Stimulated activated CD8-positive, alpha-beta memory T cell treated with anti-CD3 and anti-CD28 coated beads, Interleukin-15, amount 100 ng/mL, for 24 hours (primary cell): ENCODE data around the gene CCDC24.
A peak's percentile ranks its signal among the peaks of the same experiment; 100 is the strongest.

Source experiments
- DNase-seq: peaks from one replicate; pipeline ENCODE4 v3.0.0-alpha.2; 2020; ENCODE audit warnings: low read depth

CCDC24 gene

DNA sequence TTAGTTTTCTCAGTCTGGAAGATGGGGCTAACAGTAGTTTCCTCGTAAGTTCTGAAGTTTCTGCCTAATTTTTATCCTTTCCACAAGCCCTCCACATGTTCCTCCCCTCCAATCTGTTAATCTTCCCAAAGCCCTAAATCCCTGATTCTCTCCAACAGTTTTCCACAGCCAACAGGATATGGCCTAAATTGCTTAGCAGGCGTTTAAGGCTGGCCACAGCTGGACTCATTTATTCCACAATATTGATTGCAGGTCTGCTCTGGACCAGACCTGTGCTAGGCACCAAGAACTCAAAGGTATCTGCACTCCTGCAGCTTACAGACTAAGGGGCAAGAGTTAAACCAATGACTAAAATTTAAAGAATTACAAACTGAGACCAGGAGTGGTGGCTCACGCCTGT is 35.9 kb downstream of the CCDC24 start:
- no peak for DNase-seq

DNA sequence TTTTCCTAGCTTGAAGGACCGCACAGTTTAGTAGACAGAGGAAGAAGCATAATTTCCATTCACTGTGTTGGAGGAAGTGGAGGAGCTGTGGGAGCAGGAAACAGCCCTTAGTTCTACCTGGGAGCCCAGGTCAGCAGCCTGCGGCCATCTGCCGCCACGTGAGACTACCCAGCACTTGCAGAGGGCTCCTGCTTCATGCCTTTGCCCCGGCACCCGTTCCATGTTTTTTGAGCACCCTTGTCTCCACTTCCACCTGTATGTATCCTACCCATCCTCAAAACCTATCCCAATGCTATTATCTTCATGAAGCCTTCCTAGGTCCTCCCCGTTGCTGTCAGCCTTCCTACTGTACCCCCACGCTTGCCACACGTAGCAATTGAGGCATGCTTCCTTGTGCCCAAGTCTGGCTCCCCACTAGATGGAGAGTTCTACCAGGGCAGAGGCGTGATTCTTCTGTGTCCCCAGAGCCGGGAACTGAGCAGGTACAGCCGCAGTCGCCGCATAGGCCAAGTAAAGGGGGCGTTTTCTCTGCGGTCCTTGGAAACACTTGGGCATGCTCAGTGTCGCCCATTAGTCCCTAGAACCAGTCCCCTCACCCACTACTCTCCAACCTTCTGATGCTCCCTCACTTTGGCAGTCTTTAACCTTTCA is 38.0 kb downstream of the CCDC24 start:
- DNase-seq = no peak

DNA sequence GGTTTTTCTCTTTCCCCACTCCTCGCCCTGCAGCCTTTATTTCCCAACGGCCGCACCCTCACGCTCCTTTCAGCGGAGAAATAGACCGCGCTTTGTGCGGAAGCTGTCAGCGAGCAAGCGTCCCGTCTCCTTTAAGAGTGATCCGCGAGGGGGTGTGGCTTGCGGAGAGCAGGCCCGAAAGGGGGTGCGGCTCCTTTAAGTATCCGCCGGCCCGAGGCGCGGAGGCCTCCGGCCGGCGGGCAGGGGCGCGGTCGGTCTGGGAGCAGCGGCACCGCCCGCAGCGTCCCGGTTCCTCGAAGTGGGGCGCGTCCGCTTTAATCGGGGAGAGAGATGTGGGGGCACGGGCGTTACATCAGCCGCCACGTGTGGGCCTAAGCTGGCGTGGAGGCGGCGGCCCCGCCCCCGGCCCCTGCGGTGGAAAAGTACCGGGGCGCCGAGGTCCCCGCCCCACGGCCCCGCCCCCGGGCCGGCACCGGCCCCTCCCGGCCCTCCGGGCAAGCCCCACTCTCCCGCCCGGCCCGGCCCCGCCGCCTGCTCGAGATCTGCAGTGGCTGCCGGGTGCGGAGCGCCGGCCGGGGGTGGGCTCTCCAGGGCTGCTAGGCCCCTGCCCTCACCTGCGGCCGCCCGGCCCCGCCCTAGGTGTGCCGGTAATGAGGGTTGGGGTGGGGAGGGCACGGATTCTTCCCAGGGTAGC is 38.7 kb downstream of the CCDC24 start:
- DNase-seq = peak; percentile 66

DNA sequence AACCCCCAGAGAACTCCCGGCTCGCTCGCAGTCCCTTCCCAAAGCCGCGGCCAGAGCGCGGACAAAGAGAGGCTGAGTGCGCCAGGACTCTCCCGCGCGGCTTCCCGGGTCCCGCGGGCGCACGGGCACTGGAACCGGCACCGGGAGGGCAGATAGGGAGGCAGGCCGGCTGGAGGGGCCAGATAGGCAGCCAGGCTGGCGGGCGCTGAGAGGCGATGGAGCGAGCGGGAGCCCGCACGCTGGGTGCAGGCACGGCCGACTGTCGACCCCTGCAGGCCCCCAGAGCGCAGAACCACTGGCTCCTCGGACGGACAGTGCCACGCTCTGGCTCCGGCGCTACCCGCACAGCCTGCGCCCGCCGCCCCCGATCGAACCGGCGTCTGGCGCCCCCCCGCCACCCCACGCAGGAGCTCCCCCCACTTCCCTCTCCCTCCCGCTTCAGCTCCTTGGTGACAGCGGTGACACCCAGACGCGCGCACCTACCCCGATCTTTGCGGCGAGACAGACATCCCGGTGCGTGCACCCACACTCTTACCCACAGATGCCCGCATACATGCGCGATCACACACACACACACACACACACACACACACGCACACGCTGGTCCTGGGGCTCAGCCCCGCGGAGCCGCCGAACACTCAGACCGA is 39.3 kb downstream of the CCDC24 start:
- DNase-seq = no peak

DNA sequence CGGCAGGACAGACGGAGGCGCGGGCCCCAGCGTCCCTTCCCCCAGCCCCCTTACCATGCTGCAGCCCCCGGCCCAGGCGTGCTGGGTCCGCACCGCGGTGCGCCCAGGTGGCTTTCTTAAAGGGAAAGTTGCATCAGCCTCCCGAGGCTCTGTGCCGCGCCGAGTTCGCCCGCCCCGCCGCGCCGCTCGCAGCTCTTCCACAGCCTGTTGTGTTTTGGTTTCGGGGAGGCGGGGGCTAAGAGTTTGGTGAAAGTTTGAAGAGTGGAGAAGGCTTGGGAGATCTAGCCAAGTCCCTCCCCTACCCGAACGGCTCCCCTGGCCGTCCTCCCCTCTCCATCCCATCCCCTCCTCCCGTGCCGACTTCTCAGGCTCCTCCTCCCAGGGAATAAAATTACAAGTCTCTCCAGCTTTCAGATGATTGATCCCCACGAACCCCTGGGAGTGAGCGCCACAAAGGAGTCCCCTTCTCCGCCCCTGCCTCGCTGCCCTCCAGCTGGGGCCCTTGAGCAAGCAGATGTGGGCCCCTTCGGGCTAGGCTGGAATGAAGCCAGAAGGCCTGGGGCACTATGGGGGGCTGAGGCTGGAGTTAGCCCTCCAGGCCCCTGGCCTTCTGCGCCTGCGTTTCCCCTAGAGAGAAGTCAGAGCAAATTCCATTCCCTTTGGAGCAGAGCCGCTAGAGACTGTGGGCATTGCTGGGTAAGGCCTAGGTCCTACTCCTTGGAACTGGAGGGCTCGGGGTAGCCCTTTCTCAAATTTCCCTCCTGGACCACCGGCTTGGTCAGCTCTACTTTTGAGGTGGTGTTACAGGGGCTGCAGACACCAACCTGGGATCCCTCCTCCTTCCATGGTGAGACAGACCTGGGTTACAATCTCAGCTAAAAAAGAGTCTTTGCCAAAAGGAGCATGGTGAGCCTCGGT is 40.1 kb downstream of the CCDC24 start, which contains the start of gene SLC6A9:
Gene SLC6A9, minus strand, starts transcription at position 211 of the 918 bp plus-strand sequence. CDS start 7,185 bp downstream, outside the sequence.
- peak; percentile 6 for DNase-seq

DNA sequence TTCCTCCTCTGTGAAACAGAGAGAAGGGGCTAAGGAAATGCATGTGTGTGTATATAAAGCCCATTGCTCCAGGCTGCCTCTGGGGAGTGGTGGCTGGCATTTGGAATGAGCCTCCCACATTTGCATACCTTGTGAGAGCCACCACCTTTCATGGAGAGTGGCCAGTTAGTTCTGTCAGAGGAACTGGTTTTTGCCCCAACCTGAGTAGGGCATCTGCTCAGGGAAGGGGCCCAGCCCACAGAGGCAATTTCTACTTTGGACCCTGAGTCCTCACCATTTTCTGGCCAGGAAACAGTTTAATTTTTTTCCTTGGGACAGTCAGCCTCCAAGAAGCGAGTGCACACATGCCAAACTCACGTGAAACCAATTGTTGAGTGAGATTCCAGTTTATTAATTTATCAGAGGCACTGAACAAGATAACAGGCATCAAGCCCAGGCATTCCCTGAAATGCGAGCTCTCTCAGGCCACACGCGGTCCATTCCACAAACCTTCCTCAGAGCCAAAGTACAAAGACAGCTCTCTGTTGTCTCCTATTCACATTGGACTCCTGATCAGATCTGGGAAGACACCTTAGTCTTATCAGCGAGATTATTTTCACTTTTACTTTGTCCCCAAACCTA is 40.9 kb downstream of the CCDC24 start:
- no peak for DNase-seq

DNA sequence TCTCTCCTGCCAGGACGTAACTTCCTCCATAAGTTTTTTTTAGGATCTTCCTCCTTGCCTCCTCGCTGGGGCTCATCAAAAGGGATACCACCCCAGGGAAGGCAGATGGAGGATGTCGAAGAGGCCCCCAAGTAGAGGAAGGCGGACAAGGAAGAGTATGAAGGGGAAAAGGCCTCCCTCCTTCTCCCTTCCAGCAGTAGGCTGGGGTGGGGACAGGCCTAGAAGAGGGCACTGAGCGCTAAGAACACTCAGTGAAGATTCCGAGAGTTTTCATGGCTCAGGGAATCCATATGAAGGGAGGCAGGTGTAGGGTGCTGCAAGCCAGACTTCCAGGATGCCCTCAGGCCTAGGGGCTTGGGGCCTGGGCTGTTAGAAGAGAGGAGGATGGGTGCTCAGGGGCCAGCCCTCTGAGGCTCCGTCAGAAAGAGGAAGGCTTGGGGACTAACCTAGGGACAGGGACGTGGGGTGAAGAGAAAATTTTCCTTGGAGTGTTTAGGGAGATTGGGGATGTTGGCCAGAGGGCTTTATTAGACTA is 41.7 kb downstream of the CCDC24 start:
- no peak for DNase-seq

DNA sequence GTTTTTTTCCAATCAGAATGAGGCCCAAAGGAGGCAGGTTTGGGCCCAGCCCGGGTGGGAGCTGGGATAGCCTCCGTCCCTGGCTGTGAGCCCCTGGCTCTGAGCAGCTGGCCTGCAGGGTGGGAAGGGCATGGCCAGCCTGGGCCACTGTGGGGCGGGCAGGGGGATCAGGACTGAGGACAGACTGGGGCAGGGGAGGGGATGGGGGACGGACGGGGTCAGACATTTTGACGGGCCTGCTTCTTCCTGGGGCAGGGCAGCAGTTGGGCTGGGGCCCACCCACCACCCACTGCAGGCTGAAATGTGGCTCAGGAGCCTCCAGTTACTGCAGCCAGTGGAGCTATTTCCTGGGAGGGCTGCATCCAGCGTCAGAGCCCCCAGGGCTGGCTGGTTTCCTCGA is 42.4 kb downstream of the CCDC24 start:
- DNase-seq = no peak

DNA sequence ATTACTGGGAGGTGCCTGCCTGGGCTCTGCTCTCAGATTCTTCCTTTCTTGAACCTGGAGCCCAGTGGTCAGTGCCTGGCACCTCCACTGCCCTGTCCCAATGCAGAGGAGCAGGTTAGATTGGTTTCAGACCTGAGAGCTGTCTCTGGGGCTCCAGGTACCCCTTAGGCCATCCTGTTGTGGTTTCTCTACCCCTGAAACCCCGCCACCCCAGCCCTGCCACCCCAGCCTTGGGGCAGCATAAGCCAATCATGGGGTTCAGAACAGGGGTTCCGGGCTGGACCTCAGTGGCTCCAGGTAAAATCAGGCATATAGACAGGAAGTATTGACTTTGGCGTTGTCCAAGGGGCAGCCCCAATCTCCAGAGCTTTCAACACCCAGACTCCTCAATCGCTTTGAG is 43.0 kb downstream of the CCDC24 start:
- DNase-seq = no peak

DNA sequence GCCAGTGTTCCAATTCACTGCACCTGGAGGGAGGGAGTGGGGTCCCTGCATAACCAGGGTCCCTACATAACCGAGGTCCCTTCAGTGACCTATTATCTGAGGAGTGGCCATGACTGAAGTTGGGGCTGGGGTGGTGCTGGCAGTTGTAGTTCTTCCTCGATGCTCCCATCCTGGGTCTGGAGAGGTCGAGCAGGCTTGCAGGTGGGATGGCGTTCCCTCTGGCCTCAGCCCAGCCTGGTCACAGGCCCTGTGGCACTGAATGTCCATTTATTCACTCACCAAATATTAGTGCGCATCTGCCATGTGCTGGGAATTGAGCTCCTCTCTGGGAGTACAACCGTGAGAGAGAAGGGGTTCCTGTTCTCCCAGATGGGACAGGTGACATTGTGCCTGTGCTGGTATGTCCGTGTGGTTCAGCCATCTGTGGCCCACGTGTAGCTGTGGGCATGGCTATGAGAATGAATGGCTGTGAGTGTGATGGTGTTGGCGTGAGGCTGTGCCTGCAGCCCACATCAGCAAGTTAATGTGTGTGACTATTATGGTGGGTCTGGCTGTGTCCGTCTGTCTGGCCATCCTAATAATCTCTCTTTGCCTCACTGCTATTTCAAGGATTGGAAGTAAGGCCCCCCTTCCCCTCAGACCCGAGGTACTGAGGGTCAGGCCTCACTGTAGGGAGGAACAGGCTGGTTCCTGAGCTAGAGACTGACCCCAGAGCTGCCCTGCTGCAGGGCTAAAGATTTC is 43.7 kb downstream of the CCDC24 start:
- no peak for DNase-seq

DNA sequence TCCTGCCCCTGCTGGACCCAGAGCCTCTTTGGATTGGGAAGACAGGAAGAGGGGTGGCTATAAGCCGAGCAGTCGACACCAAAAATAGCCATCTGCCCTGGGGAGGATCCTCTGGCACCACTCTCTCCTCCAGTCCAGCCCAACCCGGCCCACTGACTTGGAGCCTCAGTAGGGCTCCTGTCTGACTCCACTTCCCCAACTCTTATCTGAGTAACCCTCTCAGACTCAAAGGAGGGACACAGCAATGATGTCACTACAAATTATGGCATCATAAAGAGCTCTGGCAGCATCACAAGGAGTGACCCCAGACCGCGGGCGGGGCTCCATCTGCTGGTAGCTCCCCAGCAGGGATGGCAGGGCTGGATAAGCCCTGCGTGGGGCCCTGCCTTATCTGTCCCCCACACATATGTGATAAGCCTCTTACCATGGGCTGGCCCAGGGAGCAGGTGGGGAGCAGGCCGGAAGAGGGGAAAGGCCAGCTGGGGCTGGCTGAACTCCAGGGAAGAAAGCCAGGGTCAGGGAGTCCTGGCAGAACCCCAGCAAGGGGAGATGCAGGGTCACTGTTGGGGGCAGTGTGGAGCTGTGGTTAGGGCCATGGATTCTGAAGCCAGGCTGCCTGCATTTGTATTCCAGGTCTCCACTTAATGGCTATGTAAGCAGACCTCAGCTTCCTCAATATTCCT is 44.5 kb downstream of the CCDC24 start:
- no peak for DNase-seq

DNA sequence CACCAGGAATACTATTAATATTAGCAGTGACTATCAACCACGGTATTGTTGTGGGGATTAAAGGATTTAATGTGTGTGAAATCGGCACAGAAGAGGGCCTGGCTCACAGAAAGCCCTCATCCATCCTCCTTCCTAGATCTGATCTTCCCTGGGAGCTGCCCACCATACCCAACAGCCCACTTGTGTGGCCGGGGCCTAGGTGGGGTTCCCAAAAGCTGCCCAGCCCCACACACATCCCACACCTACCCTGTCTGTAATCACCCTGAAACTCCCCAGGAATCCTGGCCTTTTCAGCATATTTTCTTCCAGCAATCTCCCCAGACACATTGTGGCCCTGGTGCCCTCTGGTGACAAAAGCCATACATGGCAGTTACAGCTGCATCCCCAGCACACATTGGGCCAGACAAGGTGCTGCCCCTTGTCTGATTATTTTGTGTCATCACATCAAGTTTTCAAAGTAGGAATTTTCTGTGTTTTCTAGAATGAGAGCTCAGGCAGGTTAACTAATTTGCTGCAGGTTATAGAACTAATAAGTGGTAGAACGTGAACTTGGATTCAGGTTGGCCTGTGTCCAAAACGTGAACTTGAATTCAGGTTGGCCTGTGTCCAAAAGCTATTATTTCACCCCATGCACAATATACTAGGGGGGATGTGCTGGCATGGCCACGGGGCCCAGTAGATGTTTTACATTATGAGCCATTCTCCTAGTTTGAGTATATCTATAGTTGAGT is 45.2 kb downstream of the CCDC24 start:
- DNase-seq = peak; percentile 17

DNA sequence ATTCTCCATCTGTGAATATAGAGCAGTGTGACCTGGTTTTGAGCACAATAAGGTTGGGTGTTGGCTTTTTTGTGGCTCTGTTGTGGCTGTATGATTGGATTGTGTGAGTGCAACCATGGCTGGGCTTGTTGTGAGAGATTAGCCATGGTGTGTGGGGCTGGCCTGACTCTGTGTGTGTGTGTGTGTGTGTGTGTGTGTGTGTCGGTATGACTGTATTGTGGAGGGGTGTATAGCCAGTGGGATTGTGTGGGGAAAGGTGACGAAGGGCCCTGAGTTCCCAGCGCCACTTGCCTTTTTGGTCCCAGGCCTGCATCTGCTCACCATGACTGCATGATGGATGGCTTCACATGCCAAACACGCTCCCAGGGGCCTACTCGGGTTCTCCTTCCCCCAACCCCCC is 45.8 kb downstream of the CCDC24 start:
- no peak for DNase-seq

DNA sequence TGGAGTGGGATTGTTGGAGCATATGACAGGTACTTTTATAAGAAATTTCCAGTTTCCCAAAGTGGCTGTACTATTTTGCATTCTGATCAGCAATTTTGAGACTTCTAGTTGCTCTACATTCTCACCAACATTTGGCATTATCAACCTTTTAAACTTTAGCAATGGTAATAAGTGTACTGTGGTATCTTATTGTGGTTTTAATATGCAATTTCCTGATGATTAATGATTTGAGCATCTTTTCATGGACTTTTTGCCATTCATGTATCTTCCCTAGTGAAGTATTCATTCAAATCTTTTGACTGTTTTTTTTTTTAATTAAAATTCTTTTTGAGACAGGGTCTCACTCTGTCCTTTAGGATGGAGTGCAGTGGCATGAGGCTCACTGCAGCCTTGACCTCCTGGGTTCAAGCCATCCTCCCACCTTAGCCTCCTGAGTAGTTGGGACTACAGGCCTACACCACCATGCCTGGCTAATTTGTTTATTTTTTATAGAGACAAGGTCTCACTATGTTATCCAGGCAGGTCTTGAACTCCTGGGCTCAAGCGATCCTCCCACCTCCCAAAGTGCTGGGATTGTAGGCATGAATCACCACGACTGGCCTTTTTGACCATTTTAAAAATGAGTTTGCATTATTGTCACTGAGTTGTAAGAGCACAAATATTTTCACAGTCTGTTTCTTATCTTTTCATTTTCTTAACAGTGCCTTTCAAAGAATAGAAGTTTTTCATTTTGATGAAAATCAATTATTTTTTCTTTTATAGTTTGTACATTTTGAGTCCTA is 47.7 kb downstream of the CCDC24 start:
- DNase-seq = no peak

DNA sequence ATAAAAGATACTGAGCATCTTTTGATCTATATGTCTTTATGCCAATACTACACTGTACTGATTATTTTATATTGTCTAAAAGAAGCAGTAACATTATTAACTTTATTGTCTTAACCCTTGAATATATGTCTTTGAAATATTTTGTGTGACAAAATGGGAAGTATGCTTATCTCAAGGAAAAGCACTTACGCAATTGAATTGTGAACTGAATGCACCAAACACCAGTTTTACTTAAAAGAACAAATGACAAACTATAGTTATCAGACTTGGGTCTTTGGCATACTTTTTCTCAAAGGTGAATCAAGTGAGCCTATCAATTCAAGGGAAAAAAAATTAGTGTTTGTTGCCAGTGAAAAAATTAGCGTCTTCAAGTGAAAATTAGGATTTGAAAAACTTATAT is 49.0 kb downstream of the CCDC24 start:
- DNase-seq = no peak

DNA sequence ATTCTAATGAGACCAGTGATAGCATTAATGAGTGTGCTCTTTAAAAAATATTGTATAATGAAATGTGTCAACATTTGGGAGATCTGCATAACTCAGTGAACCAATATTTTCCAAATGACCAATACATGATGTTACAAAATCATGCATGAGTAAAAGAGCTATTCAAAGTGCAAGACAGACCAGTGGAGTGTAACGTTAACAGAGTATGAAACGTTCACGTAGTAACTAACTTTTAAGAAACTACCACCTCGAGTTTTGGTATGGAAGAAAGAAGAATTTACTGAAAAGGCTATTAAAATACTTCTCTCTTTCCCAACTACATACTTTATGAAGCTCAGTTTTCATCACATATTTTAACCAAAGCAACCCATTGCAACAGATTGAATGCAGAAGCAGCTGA is 49.4 kb downstream of the CCDC24 start:
- DNase-seq = no peak

DNA sequence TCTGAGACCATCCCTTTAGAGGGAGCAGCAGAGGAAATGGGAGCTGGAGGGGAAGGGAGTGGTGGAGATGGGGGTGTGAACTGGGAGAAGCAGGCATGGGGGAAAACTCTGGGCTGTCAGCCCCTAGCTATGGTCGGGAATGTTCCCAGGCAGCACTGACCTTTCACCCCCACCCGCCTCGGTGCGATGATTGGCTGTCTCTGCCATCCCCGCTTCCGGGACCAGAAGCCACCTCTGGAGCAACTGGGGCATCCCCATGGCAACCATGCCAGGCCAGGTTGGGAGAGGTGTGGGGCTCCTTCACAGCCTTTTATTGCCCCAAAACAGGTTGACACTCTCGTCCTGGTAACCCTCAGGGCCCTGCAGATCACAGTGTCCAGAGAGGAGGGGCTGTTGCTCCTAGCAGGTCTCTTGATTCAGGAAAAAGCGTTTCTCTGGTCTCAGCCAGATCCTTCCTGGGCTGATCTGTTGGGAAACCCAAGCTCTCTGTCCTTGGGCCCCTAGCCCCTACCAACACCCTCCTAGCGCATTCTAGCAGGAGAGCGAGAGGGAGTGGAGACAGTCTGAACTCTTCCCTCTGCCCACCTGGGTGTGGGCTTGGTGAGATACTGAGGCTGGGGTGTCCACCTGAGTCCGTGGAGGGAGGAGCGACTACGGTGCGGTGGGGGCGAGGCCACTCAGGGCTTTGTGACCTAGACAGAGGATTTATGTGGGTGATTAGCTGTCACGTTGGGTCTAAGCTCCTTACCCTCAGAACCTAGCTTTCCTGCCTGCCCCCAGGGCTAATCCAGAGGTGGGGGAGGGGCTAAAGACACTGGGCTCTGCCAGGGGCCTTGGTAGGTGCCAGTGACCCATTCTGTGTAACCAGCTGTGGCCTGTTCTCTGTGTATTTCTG is 52.0 kb downstream of the CCDC24 start:
- DNase-seq = no peak
